MM.1S (cell line): ENCODE data around the gene SPTBN2.

ENCODE experiments used
- EZH2 ChIP-seq: fragments of 300-600 bp; sonication (generic); optimal IDR thresholded peaks from 2 replicates; pipeline ENCODE3; 2017; ENCODE audit warnings: low read depth, mild to moderate bottlenecking, antibody characterized with exemption, low read length, mixed read lengths
- TF ChIP-seq, protein P1 (sequence below): fragments of 300-600 bp; sonication (generic); IDR thresholded peaks from 2 replicates; pipeline ENCODE4 v1.5.1; 2016; ENCODE audit warnings: antibody characterized with exemption, low read length, mixed read lengths

DNA sequence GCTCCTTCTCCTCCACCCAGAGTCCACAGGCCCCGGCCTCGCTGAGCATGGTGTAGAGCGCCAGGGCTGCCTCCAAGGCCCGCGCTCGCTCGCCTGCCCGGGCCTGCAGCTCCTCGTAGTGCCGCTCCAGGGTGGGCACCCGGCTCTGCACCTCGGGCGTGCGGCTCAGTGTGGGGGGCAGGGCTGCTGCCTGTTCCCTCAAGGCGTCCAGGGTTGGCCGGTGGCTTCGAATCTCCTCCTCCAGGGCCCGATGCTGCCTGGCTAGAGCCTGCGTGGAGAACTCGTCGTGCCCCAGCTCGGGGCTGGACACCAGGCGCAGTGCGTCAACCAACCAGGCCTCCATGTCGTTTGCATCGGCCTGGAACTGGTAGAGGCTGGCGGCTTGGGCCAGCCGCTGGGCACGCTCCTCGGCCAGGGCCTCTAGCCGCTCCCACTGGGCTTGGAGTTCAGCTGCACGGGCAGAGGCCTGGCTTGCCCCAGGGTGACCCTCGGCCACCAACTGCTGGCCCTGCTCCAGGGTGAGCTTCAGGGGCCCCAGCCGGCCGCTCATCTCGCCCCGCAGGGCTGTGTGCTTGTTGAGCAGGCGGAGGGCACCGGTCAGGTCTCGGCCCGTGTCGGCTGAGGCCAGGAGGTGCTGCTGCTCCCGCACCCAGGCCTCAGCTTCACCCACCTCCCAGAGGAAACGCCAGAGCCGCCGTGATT, 24.2 kb downstream of the SPTBN2 start:
- TF ChIP-seq, protein P1, sequence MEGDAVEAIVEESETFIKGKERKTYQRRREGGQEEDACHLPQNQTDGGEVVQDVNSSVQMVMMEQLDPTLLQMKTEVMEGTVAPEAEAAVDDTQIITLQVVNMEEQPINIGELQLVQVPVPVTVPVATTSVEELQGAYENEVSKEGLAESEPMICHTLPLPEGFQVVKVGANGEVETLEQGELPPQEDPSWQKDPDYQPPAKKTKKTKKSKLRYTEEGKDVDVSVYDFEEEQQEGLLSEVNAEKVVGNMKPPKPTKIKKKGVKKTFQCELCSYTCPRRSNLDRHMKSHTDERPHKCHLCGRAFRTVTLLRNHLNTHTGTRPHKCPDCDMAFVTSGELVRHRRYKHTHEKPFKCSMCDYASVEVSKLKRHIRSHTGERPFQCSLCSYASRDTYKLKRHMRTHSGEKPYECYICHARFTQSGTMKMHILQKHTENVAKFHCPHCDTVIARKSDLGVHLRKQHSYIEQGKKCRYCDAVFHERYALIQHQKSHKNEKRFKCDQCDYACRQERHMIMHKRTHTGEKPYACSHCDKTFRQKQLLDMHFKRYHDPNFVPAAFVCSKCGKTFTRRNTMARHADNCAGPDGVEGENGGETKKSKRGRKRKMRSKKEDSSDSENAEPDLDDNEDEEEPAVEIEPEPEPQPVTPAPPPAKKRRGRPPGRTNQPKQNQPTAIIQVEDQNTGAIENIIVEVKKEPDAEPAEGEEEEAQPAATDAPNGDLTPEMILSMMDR: no peak
- no peak for TF ChIP-seq EZH2
